ENCODE data around the gene TPRX1.
"Not testable (repeated sequence)": the region's sequence is repeated elsewhere in the genome, so short reads cannot be mapped to it uniquely, and the experiment has no call there.

The TPRX1 gene

GRCh38 chr19:47804451-47804850 lies at the start of gene TPRX1:
TPRX1 (minus strand) TSS chr19:47804551; CDS start chr19:47804539, 12 bp downstream.
- not testable (repeated sequence) for DNase-seq

DNA sequence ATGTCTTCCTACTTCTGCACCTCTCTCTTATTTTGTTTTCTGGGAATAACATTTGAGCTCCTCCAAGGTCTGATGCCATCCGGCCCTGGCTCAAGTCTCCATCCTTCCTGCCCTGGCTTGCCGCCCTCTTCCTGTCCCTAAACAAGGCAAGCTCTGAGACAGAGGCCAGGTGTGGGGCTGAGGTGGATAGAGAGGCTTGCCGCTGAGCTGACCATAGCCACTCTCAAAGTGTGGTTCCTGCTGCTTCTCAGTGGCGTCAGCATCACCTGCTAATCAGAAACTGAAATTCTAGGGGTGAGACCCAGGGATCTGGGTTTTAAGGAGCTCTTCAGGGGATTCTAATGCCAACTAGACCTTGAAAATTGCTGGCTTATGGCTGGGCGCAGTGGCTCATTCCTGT lies 48.7 kb upstream of the TPRX1 start:
- no peak for DNase-seq

GRCh38 chr19:47848823-47849473 lies 44.6 kb upstream of the TPRX1 start:
- peak; percentile 32 for DNase-seq

DNA sequence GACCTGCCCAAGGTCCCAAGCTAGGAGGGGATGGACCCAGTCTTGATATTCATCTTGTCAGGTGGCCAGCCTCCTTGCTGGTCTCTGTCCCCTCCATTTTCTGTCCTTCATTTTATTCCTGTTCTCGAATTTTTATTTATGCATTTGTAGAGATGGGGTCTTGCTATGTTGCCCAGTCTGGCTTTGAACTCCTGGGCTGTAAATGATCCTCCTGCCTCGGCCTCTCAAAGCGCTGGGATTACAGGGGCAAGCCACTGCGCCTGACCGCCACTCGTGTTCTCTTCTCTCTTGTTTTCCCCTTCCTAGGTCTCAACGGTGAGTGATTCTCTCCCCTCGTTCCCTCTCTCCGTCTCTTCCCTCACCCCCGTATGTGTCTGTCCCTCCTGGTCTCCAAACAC lies 44.1 kb upstream of the TPRX1 start:
- DNase-seq: no peak

DNA sequence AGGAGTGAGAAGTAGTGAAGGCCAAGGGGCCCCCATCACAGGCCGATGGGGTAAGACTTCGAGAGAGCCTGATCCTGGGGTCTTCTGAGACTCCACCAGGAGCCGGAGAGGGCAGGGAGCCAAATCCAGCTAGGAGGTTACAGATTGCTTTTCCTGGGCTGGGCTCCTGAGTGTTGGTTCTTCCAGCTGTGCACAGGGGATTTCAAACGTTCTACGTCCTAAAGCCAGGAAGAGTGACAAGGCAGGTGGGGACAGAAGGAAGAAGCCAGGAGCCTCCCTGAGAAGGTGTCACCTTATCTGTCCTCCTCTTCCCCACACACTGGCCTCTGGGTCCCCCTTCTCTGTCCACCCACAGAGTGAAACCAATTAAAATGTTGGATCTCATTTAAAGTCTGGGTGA lies 38.6 kb upstream of the TPRX1 start:
- no peak for DNase-seq

DNA sequence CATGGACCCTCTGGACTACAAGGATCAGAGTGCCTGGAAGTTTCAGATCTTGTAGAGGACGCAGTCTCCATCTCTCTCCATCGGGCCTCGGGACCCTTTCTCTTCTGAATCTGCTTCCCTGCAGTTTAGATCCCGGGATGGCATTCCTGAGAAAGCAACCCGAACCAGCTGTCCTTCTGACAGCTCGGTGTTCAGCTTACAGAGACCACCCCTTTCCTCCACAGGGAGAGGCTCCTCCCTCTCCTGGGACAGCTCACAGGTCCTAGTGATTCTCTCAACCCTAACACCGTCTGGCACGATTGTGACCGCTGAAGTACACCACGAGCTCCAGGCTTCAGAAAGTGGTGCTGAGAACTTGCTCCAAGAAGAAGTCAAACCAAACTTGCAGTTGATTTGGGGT lies 35.6 kb upstream of the TPRX1 start:
- no peak for DNase-seq

DNA sequence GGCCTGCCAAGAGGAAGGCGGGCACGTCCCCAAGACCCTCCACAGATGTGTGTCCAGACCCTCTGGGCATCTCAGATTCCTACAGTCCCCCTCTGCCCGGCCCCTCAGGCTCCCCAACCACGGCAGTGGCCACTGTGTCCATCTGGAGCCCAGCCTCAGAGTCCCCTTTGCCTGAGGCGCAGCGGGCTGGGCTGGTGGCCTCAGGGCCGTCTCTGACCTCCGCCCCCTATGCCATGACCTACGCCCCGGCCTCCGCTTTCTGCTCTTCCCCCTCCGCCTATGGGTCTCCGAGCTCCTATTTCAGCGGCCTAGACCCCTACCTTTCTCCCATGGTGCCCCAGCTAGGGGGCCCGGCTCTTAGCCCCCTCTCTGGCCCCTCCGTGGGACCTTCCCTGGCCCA lies 35.1 kb upstream of the TPRX1 start:
- no peak for DNase-seq

DNA sequence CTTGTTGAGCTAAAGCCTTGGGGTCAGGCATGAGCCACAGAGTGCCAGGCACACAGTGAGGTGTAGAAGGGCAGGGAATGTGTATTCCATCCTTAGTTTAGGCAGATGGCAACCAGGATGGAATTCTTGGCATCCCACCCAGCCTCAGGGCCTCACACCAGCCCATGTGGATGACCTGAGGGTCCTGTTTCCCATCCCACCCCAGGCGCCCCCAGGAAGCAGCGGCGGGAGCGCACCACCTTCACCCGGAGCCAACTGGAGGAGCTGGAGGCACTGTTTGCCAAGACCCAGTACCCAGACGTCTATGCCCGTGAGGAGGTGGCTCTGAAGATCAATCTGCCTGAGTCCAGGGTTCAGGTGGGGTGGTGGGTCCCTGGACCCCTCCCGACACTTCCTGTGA lies 31.7 kb upstream of the TPRX1 start:
- DNase-seq: no peak

- DNase-seq: no peak
These were observed 28.4 kb upstream of the TPRX1 start for GRCh38 chr19:47832723-47833122.

GRCh38 chr19:47826800-47827199 lies 22.4 kb upstream of the TPRX1 start:
- DNase-seq: no peak

DNA sequence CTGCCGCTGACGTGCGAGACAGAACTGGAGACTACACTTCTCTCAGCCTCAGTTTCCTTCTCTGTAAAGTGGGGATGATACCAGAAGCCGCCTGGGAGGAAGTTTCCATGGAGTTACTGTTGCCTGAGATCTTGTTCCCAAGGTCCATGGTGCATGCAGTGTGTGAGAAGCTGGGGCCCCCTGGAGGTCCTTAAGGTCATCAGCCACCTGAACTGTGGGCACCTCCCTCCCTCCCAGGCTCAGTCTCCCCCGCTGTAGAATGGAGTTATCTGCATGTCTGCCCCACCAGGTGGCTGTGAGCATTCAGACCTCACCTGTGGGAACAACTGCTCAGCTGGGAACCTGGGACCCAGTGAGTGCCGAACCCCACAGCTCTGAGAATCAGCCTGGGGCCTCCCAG lies 20.0 kb upstream of the TPRX1 start:
- DNase-seq: no peak

GRCh38 chr19:47821460-47822020 lies 17.2 kb upstream of the TPRX1 start, which contains the start of gene CRX:
CRX (plus strand) TSS chr19:47821937; CDS start chr19:47834444, 12,507 bp downstream.
- no peak for DNase-seq

- no peak for DNase-seq
These were observed 16.1 kb upstream of the TPRX1 start for GRCh38 chr19:47820410-47820809.

GRCh38 chr19:47819858-47820257 lies 15.5 kb upstream of the TPRX1 start:
- no peak for DNase-seq

- DNase-seq: not testable (repeated sequence)
These were observed 13.9 kb upstream of the TPRX1 start for GRCh38 chr19:47818221-47818620.

- not testable (repeated sequence) for DNase-seq
These were observed 11.9 kb upstream of the TPRX1 start for GRCh38 chr19:47816270-47816669.

- DNase-seq: no peak
These were observed 9.6 kb upstream of the TPRX1 start for GRCh38 chr19:47813995-47814328.

GRCh38 chr19:47813304-47813994 lies 9.1 kb upstream of the TPRX1 start:
- DNase-seq: peak; percentile 83

GRCh38 chr19:47806435-47806834 lies 2.1 kb upstream of the TPRX1 start:
- no peak for DNase-seq

GRCh38 chr19:47805313-47805712 lies 962 bp upstream of the TPRX1 start:
- DNase-seq: no peak

DNA sequence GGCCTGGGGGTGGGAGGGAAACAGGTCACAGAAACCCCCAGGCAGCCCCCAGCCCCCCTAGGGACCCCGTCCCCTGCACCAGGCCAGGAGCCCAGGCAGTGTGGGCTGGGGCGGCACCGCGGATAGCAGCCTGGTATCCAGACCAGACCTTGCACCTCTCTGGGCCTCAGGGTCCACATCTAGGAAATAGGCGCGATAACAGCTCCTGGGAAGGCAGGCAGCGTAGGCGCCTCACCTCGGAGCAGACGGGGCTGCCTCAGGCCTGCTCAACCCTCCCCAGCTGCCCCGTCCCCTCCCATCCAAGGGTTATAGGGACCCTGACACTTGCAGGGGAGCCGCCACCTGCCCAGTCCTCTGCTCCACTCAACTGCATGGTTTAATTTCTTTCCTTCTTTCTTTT lies 680 bp downstream of the TPRX1 start:
- not testable (repeated sequence) for DNase-seq

- not testable (repeated sequence) for DNase-seq
These were observed 1.2 kb downstream of the TPRX1 start for GRCh38 chr19:47803148-47803547.

DNA sequence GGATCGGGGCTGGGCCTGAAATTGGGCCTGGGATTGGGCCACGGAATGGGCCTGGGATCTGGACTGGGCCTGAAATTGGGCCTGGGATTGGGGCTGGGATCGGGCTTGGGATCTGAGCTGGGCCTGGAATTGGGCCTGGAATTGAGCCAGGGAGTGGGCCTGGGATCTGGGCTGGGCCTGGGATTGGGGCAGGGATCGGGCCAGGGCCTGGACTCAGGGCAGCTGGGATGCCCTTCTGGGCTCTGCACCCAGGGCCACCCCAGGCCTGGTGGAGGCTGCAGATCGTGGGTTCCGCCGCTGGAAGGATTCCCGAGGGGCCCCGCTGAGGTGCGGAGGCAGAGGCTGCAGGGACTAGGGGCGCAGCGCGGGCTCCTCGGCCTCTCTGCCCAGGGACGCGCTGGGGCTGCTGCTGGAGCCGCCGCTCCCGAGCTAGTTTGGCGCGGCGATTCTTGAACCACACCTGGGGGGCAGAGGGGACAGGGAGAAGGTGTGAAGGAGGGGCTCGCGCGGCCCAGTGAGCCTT lies 1.8 kb downstream of the TPRX1 start:
- no peak for DNase-seq

DNA sequence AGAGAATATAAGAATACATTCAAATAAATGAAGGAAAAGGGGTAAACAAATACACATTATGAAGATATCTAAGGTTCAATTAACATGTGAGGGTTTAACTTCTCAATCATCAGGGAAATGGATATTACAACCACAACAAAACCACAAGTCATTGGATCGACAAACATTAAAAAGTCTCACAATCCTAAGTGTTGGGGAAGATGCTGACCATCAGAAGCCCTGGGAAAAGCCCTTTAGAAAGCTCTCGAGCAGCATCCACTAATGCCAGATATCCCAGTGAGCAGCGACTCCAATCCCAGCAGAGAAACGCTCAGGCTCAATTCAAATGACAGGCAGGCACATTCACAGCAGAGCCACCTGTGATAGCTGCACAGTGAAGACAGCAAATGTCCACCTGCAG lies 3.1 kb downstream of the TPRX1 start:
- DNase-seq: no peak
